SKM-1 (cell line): ENCODE results near the gene CRY1.

Experiments
- DNase-seq: peaks from one replicate; lab custom pipeline; 2025; ENCODE audit not compliant: unreplicated experiment; lab: John Stamatoyannopoulos, UW

CRY1 gene

GRCh38 chr12:106971065-106971464 lies 122.3 kb downstream of the CRY1 start:
- no peak for DNase-seq

- DNase-seq = no peak
Observed at GRCh38 chr12:106964526-106964925, 128.8 kb downstream of the CRY1 start.

GRCh38 chr12:106962286-106962685 lies 131.1 kb downstream of the CRY1 start:
- no peak for DNase-seq

GRCh38 chr12:106960443-106960842 lies 132.9 kb downstream of the CRY1 start:
- no peak for DNase-seq

- DNase-seq = no peak
Observed at GRCh38 chr12:106957583-106957982, 135.8 kb downstream of the CRY1 start.

GRCh38 chr12:106956048-106956578 lies 137.2 kb downstream of the CRY1 start:
- DNase-seq = no peak

- DNase-seq = no peak
Observed at GRCh38 chr12:106955377-106956047, 137.8 kb downstream of the CRY1 start, which contains the start of gene TMEM263. Gene TMEM263 (plus strand): TSS chr12:106955907. CDS start chr12:106967117, 11,210 bp downstream.

GRCh38 chr12:106954462-106955376 lies 138.6 kb downstream of the CRY1 start:
- no peak for DNase-seq

GRCh38 chr12:106953352-106954250 lies 139.7 kb downstream of the CRY1 start:
- no peak for DNase-seq

GRCh38 chr12:106950591-106950990 lies 142.8 kb downstream of the CRY1 start:
- DNase-seq = no peak

GRCh38 chr12:106947461-106947860 lies 145.9 kb downstream of the CRY1 start:
- DNase-seq = no peak

- no peak for DNase-seq
Observed at GRCh38 chr12:106945261-106945851, 148.0 kb downstream of the CRY1 start.

- DNase-seq = no peak
Observed at GRCh38 chr12:106942775-106943174, 150.6 kb downstream of the CRY1 start.

- DNase-seq = no peak
Observed at GRCh38 chr12:106941481-106942156, 151.7 kb downstream of the CRY1 start.
